ENCODE data around the gene LSP1. TPM values are rescaled to one million over a fixed set of nuclear protein-coding genes. Genes with fewer than 3 reads are reported as not detected.

The LSP1 gene
- total and polyA plus RNA-seq, 8 donors = 9.8 to 239 (median 58.9) TPM

GRCh38 chr11:1890856-1891830 lies 38.3 kb downstream of the LSP1 start:
- peak in 1 of 2 donors; percentile 32 for DNase-seq
- no peak overlapping the region for H3K4me3 ChIP-seq
- intact Hi-C loops (cut with DNase I; ENCODE audit: low total_unique reads) = no loop called here
- TF ChIP-seq, protein P1, sequence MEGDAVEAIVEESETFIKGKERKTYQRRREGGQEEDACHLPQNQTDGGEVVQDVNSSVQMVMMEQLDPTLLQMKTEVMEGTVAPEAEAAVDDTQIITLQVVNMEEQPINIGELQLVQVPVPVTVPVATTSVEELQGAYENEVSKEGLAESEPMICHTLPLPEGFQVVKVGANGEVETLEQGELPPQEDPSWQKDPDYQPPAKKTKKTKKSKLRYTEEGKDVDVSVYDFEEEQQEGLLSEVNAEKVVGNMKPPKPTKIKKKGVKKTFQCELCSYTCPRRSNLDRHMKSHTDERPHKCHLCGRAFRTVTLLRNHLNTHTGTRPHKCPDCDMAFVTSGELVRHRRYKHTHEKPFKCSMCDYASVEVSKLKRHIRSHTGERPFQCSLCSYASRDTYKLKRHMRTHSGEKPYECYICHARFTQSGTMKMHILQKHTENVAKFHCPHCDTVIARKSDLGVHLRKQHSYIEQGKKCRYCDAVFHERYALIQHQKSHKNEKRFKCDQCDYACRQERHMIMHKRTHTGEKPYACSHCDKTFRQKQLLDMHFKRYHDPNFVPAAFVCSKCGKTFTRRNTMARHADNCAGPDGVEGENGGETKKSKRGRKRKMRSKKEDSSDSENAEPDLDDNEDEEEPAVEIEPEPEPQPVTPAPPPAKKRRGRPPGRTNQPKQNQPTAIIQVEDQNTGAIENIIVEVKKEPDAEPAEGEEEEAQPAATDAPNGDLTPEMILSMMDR (IDR thresholded peaks at IDR 0.05) = no peak
- no peak for TF ChIP-seq POLR2AphosphoS5 (IDR thresholded peaks at IDR 0.05)
- no peak for TF ChIP-seq POLR2A (IDR thresholded peaks at IDR 0.05)
- no peak for TF ChIP-seq EP300 (IDR thresholded peaks at IDR 0.05)
- WGBS, 5 donors = 67 to 76% (median 71%) methylated on average over 14 to 34 of the region's 34 CpGs
- peaks cover 0 to 31% (median 26%) of the 10 kb centered on the region in 4 donors for H3K36me3 ChIP-seq
- peaks cover 0 to 20% (median 0%) of the 10 kb centered on the region in 3 donors for H3K27me3 ChIP-seq
- no peaks in the 10 kb centered on the region for H3K9me3 ChIP-seq
- peaks cover 0 to 33% (median 10%) of the 10 kb centered on the region in 4 donors for H3K4me1 ChIP-seq
- peak overlapping the region in 2 of 5 donors; percentile 14 to 26 for H3K27ac ChIP-seq

DNA sequence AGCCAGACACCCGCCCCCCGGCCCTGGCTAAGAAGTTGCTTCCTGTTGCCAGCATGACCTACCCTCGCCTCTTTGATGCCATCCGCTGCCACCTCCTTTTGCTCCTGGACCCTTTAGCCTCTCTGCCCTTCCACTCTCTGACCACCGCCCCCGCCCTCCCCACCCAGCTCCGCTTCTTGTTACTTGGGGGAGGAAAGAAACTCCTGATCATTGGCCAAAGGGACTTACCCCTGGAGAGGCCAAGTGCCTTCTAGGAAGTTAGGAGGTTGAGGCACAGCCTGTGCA lies 38.9 kb downstream of the LSP1 start, which contains the start of gene PRR33:
TSS of gene PRR33 (minus strand) at position 65 of the 285 bp plus-strand sequence. CDS start 1,311 bp downstream, outside the sequence.
- TF ChIP-seq POLR2AphosphoS5 (IDR thresholded peaks at IDR 0.05) = no peak
- intact Hi-C loops (cut with DNase I; ENCODE audit: low total_unique reads) = no loop called here
- DNase-seq = no peak

GRCh38 chr11:1892116-1892515 lies 39.2 kb downstream of the LSP1 start:
- Histone ChIP-seq H3K4me1 (peaks cover 0 to 33% (median 10%) of the 10 kb centered on the region in 4 donors), H3K36me3 (peaks cover 0 to 23% (median 18%) of the 10 kb centered on the region in 4 donors), H3K9me3 (no peaks in the 10 kb centered on the region), H3K27me3 (peaks cover 0 to 24% (median 0%) of the 10 kb centered on the region in 3 donors), H3K27ac (no peak overlapping the region), H3K4me3 (no peak overlapping the region)
- TF ChIP-seq POLR2AphosphoS5 (IDR thresholded peaks at IDR 0.05) (no peak), POLR2A (IDR thresholded peaks at IDR 0.05) (no peak), EP300 (IDR thresholded peaks at IDR 0.05) (no peak)
- TF ChIP-seq, protein P1 (IDR thresholded peaks at IDR 0.05) = no peak
- intact Hi-C loops (cut with DNase I; ENCODE audit: low total_unique reads) = no loop called here
- no peak for DNase-seq
- 68 to 96% (median 88%) methylated on average over 6 to 7 of the region's 7 CpGs for WGBS, 5 donors

More for the DNA sequence above, 38.9 kb downstream of the LSP1 start, which contains the start of gene PRR33:
- peaks cover 0 to 25% (median 20%) of the 10 kb centered on the region in 4 donors for H3K36me3 ChIP-seq
- peaks cover 0 to 33% (median 10%) of the 10 kb centered on the region in 4 donors for H3K4me1 ChIP-seq
- H3K9me3 ChIP-seq = no peaks in the 10 kb centered on the region
- peaks cover 0 to 20% (median 0%) of the 10 kb centered on the region in 3 donors for H3K27me3 ChIP-seq
- H3K27ac ChIP-seq = peak within 1 kb of the TSS in 2 of 5 donors; percentile 14 to 26
- no peak within 1 kb of the TSS for H3K4me3 ChIP-seq
- 88 to 92% (median 89%) methylated on average over 7 of the region's 7 CpGs for WGBS, 5 donors

GRCh38 chr11:1892558-1892957 lies 39.7 kb downstream of the LSP1 start:
- WGBS, 5 donors = 60 to 85% (median 74%) methylated on average over 5 of the region's 5 CpGs
- Histone ChIP-seq H3K4me3 (no peak overlapping the region), H3K27me3 (peaks cover 0 to 28% (median 0%) of the 10 kb centered on the region in 3 donors), H3K27ac (no peak overlapping the region), H3K9me3 (no peaks in the 10 kb centered on the region), H3K4me1 (peaks cover 0 to 33% (median 10%) of the 10 kb centered on the region in 4 donors), H3K36me3 (peaks cover 0 to 19% (median 13%) of the 10 kb centered on the region in 4 donors)
- TF ChIP-seq, protein P1 (IDR thresholded peaks at IDR 0.05) = no peak
- no peak for TF ChIP-seq EP300 (IDR thresholded peaks at IDR 0.05)
- TF ChIP-seq POLR2A (IDR thresholded peaks at IDR 0.05) = no peak
- no peak for TF ChIP-seq POLR2AphosphoS5 (IDR thresholded peaks at IDR 0.05)
- no peak for DNase-seq
- intact Hi-C loops (cut with DNase I; ENCODE audit: low total_unique reads) = no loop called here

All from stomach (tissue), 9 donors.